Measurements from ENCODE around the gene RPS6KC1. TPM values are rescaled to one million over a fixed set of nuclear protein-coding genes. Genes with fewer than 3 reads are reported as not detected.
"Not testable (repeated sequence)": the region's sequence is repeated elsewhere in the genome, so short reads cannot be mapped to it uniquely, and the experiment has no call there.

Gene RPS6KC1
- polyA plus RNA-seq, 1 donor (not counting 4 experiments of a cell fraction or from before 2014, with no cell fraction given), result 13.0 TPM

DNA sequence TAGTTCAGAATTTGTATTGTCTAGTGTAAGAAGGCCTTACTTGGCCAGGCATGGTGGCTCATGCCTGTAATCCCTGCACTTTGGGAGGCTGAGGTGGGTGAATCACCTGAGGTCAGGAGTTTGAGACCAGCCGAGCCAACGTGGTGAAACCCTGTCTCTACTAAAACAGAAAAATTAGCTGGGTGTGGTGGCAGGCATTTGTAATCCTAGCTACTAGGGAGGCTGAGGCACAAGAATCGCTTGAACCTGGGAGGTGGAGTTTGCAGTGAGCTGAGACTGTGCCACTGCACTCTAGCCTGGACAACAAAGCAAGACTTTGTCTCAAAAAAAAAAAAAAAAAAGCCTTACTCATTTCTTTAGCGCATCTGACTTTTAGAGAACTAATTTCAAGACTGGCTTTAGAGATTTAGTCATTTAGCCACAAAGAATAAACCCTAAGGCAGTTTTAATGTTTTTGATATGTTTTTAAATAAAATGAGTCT, 66.7 kb downstream of the RPS6KC1 start:
- H3K4me2 ChIP-seq (ENCODE audit: control insufficient read depth, extremely low read depth, insufficient read depth, low read depth, low read length); H3K27ac ChIP-seq (ENCODE audit: control insufficient read depth, insufficient read depth, low read length); H2AFZ ChIP-seq (ENCODE audit: control insufficient read depth, low read length); H4K20me1 ChIP-seq (ENCODE audit: control insufficient read depth, extremely low read depth, insufficient read depth, low read length); H3K9ac ChIP-seq (ENCODE audit: control insufficient read depth, extremely low read depth, insufficient read depth, low read length); H3K9me1 ChIP-seq (ENCODE audit: control insufficient read depth, extremely low read depth, insufficient read depth, low read length); H3K27me3 ChIP-seq (ENCODE audit: control insufficient read depth, extremely low read depth, insufficient read depth, low read length); DNase-seq (ENCODE audit: low read depth, low spot score); H3K4me3 ChIP-seq (ENCODE audit: control insufficient read depth in 2 of 3, extremely low read depth in 1 of 3, insufficient read depth in 2 of 3, low read depth in 1 of 3, low read length in 3 of 3); H3K79me2 ChIP-seq (ENCODE audit: control insufficient read depth, insufficient read depth, low read length); H3K9me3 ChIP-seq (ENCODE audit: control insufficient read depth, low read depth, low read length); H3K36me3 ChIP-seq (ENCODE audit: control insufficient read depth in 2 of 2, extremely low read depth in 1 of 2, insufficient read depth in 2 of 2, low read length in 2 of 2); FAIRE-seq; dilution Hi-C loops (cut with MboI; ENCODE audit: extremely low pct_ligation_motif_present, low sequenced_read_pairs): not testable (repeated sequence)
- H3K4me1 ChIP-seq (ENCODE audit: control insufficient read depth, extremely low read depth, insufficient read depth, low read length), result peaks cover 12% of the 10 kb centered on the region

DNA sequence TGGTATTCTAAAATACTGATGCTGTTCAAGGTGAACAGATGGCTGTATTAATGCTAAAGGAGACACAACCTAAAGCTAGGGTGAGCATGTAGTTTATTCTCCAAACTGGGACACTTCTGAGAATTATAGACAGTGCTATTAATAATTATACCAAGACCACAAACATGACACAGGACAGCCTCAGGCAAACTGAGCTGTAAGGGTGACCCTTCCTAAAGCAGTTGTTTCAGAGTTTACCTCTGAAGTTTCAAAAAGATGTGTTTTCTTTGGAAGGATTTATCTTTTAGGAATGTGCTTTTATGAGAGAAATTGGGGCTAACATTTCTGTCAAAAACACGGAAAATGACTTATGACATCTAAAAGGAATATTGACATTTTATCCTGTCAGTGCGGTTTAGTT, 68.8 kb downstream of the RPS6KC1 start:
- Histone ChIP-seq H2AFZ (ENCODE audit: control insufficient read depth, low read length) (no peak overlapping the region), H3K36me3 (ENCODE audit: control insufficient read depth in 2 of 2, extremely low read depth in 1 of 2, insufficient read depth in 2 of 2, low read length in 2 of 2) (no peaks in the 10 kb centered on the region), H3K27ac (ENCODE audit: control insufficient read depth, insufficient read depth, low read length) (no peak overlapping the region), H3K4me1 (ENCODE audit: control insufficient read depth, extremely low read depth, insufficient read depth, low read length) (peaks cover 27% of the 10 kb centered on the region), H3K4me3 (ENCODE audit: control insufficient read depth in 2 of 3, extremely low read depth in 1 of 3, insufficient read depth in 2 of 3, low read depth in 1 of 3, low read length in 3 of 3) (no peak overlapping the region), H3K27me3 (ENCODE audit: control insufficient read depth, extremely low read depth, insufficient read depth, low read length) (no peaks in the 10 kb centered on the region), H3K9me3 (ENCODE audit: control insufficient read depth, low read depth, low read length) (no peaks in the 10 kb centered on the region), H3K4me2 (ENCODE audit: control insufficient read depth, extremely low read depth, insufficient read depth, low read depth, low read length) (no peak overlapping the region), H3K9ac (ENCODE audit: control insufficient read depth, extremely low read depth, insufficient read depth, low read length) (no peak overlapping the region), H4K20me1 (ENCODE audit: control insufficient read depth, extremely low read depth, insufficient read depth, low read length) (no peaks in the 10 kb centered on the region), H3K79me2 (ENCODE audit: control insufficient read depth, insufficient read depth, low read length) (peaks cover 2% of the 10 kb centered on the region), H3K9me1 (ENCODE audit: control insufficient read depth, extremely low read depth, insufficient read depth, low read length) (no peaks in the 10 kb centered on the region)
- DNase-seq (ENCODE audit: low read depth, low spot score), result no peak
- TF ChIP-seq CTCF (optimal IDR thresholded peaks at IDR 0.05 in 1 of 3, IDR thresholded peaks at IDR 0.05 in 1 of 3, conservative IDR thresholded peaks at IDR 0.05 in 1 of 3; ENCODE audit: extremely low read depth in 1 of 3, insufficient read depth in 2 of 3, low read length in 3 of 3) (no peak), EZH2 (IDR thresholded peaks at IDR 0.05; ENCODE audit: low read length) (no peak)
- FAIRE-seq, result no peak
- dilution Hi-C loops (cut with MboI; ENCODE audit: extremely low pct_ligation_motif_present, low sequenced_read_pairs), result no loop called here

- H3K4me1 ChIP-seq (ENCODE audit: control insufficient read depth, extremely low read depth, insufficient read depth, low read length), result peaks cover 27% of the 10 kb centered on the region
- DNase-seq (ENCODE audit: low read depth, low spot score) (no peak), FAIRE-seq (no peak)
- TF ChIP-seq EZH2 (IDR thresholded peaks at IDR 0.05; ENCODE audit: low read length), result no peak
- no peak for TF ChIP-seq CTCF (optimal IDR thresholded peaks at IDR 0.05 in 1 of 3, IDR thresholded peaks at IDR 0.05 in 1 of 3, conservative IDR thresholded peaks at IDR 0.05 in 1 of 3; ENCODE audit: extremely low read depth in 1 of 3, insufficient read depth in 2 of 3, low read length in 3 of 3)
- no peak overlapping the region for H3K4me3 ChIP-seq (ENCODE audit: control insufficient read depth in 2 of 3, extremely low read depth in 1 of 3, insufficient read depth in 2 of 3, low read depth in 1 of 3, low read length in 3 of 3)
- no peak overlapping the region for H3K4me2 ChIP-seq (ENCODE audit: control insufficient read depth, extremely low read depth, insufficient read depth, low read depth, low read length)
- no peaks in the 10 kb centered on the region for H3K9me3 ChIP-seq (ENCODE audit: control insufficient read depth, low read depth, low read length)
- H3K36me3 ChIP-seq (ENCODE audit: control insufficient read depth in 2 of 2, extremely low read depth in 1 of 2, insufficient read depth in 2 of 2, low read length in 2 of 2), result no peaks in the 10 kb centered on the region
- H3K9me1 ChIP-seq (ENCODE audit: control insufficient read depth, extremely low read depth, insufficient read depth, low read length), result no peaks in the 10 kb centered on the region
- dilution Hi-C loops (cut with MboI; ENCODE audit: extremely low pct_ligation_motif_present, low sequenced_read_pairs), result no loop called here
- H4K20me1 ChIP-seq (ENCODE audit: control insufficient read depth, extremely low read depth, insufficient read depth, low read length), result no peaks in the 10 kb centered on the region
- H2AFZ ChIP-seq (ENCODE audit: control insufficient read depth, low read length), result no peak overlapping the region
- H3K79me2 ChIP-seq (ENCODE audit: control insufficient read depth, insufficient read depth, low read length), result peaks cover 2% of the 10 kb centered on the region
- no peak overlapping the region for H3K9ac ChIP-seq (ENCODE audit: control insufficient read depth, extremely low read depth, insufficient read depth, low read length)
- no peak overlapping the region for H3K27ac ChIP-seq (ENCODE audit: control insufficient read depth, insufficient read depth, low read length)
- H3K27me3 ChIP-seq (ENCODE audit: control insufficient read depth, extremely low read depth, insufficient read depth, low read length), result no peaks in the 10 kb centered on the region
Measured at GRCh38 chr1:213120386-213120785, 69.3 kb downstream of the RPS6KC1 start.

Data from keratinocyte (primary cell).